ENCODE measurements around the gene CXCL16. TPM values are rescaled to one million over a fixed set of nuclear protein-coding genes. Genes with fewer than 3 reads are reported as not detected.

CXCL16 gene
- total RNA-seq, 1 experiment from 2014 or later = 4.0 TPM

DNA sequence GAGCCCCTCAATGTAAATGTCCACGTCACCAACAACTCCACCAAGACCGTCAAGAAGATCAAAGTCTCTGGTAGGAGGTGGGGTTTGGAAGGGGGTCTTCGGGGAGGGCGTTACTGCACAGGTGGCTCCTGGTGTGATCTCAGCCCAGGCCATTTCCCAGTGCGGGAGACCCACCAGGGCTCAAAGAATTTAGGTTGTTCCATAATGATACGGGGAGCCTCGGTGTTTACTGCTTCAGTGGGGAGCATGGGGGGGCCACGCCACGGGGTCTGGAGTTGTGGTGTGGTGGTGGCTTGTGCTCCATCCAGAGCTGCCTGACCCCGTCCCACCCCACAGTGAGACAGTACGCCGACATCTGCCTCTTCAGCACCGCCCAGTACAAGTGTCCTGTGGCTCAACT, 21.5 kb downstream of the CXCL16 start:
- Histone ChIP-seq H3K36me3 (ENCODE audit: insufficient read depth, low read length, poor library complexity, severe bottlenecking) (peaks cover 20% of the 10 kb centered on the region), H3K4me1 (ENCODE audit: insufficient read depth, low read length, poor library complexity, severe bottlenecking) (no peaks in the 10 kb centered on the region), H3K4me3 (ENCODE audit: low read depth, low read length, poor library complexity, severe bottlenecking) (no peak overlapping the region), H3K27me3 (replicated peaks; ENCODE audit: insufficient read depth, low read depth, low read length, poor library complexity) (no peaks in the 10 kb centered on the region), H3K27ac (ENCODE audit: low read depth, low read length, poor library complexity, severe bottlenecking) (no peak overlapping the region), H3K9me3 (ENCODE audit: low read depth, low read length, poor library complexity, severe bottlenecking) (no peaks in the 10 kb centered on the region)
- ChIA-PET CTCF (no interaction called here), POLR2A (ENCODE audit: low non-redundant PET) (no interaction called here)
- no peak for TF ChIP-seq EZH2 (IDR thresholded peaks at IDR 0.05; ENCODE audit: borderline replicate concordance, low read depth, low read length, poor library complexity, severe bottlenecking)
- TF ChIP-seq, protein P1, sequence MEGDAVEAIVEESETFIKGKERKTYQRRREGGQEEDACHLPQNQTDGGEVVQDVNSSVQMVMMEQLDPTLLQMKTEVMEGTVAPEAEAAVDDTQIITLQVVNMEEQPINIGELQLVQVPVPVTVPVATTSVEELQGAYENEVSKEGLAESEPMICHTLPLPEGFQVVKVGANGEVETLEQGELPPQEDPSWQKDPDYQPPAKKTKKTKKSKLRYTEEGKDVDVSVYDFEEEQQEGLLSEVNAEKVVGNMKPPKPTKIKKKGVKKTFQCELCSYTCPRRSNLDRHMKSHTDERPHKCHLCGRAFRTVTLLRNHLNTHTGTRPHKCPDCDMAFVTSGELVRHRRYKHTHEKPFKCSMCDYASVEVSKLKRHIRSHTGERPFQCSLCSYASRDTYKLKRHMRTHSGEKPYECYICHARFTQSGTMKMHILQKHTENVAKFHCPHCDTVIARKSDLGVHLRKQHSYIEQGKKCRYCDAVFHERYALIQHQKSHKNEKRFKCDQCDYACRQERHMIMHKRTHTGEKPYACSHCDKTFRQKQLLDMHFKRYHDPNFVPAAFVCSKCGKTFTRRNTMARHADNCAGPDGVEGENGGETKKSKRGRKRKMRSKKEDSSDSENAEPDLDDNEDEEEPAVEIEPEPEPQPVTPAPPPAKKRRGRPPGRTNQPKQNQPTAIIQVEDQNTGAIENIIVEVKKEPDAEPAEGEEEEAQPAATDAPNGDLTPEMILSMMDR (conservative IDR thresholded peaks at IDR 0.05; ENCODE audit: low read depth, low read length) = no peak
- no TSS peak for BruUV-seq (replicated peaks)
- intact Hi-C loops (cut with micrococcal nuclease; ENCODE audit: unreplicated experiment) = no loop called here
- DNase-seq (ENCODE audit: low spot score) = no peak

DNA sequence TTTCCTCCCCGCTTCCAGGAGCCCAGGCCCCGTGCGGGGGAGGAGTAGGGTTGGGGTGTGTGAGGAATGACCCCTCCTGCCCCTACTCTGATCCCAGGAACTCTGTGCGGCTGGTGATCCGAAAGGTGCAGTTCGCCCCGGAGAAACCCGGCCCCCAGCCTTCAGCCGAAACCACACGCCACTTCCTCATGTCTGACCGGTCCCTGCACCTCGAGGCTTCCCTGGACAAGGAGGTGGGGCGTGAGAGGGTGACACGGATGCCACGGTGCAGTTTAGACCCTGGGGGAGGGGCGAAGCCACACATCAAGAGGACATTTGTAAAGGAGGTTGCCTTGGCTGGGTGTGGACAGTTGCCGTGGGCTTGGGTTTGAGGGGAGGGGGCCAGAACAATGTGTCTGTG, 21.9 kb downstream of the CXCL16 start:
- no peak for TF ChIP-seq EZH2 (IDR thresholded peaks at IDR 0.05; ENCODE audit: borderline replicate concordance, low read depth, low read length, poor library complexity, severe bottlenecking)
- TF ChIP-seq, protein P1 (conservative IDR thresholded peaks at IDR 0.05; ENCODE audit: low read depth, low read length) = no peak
- intact Hi-C loops (cut with micrococcal nuclease; ENCODE audit: unreplicated experiment) = no loop called here
- H3K4me3 ChIP-seq (ENCODE audit: low read depth, low read length, poor library complexity, severe bottlenecking) = no peak overlapping the region
- no TSS peak for BruUV-seq (replicated peaks)
- peaks cover 20% of the 10 kb centered on the region for H3K36me3 ChIP-seq (ENCODE audit: insufficient read depth, low read length, poor library complexity, severe bottlenecking)
- ChIA-PET CTCF (no interaction called here), POLR2A (ENCODE audit: low non-redundant PET) (no interaction called here)
- no peaks in the 10 kb centered on the region for H3K9me3 ChIP-seq (ENCODE audit: low read depth, low read length, poor library complexity, severe bottlenecking)
- H3K27ac ChIP-seq (ENCODE audit: low read depth, low read length, poor library complexity, severe bottlenecking) = no peak overlapping the region
- H3K27me3 ChIP-seq (replicated peaks; ENCODE audit: insufficient read depth, low read depth, low read length, poor library complexity) = no peaks in the 10 kb centered on the region
- H3K4me1 ChIP-seq (ENCODE audit: insufficient read depth, low read length, poor library complexity, severe bottlenecking) = no peaks in the 10 kb centered on the region
- no peak for DNase-seq (ENCODE audit: low spot score)

DNA sequence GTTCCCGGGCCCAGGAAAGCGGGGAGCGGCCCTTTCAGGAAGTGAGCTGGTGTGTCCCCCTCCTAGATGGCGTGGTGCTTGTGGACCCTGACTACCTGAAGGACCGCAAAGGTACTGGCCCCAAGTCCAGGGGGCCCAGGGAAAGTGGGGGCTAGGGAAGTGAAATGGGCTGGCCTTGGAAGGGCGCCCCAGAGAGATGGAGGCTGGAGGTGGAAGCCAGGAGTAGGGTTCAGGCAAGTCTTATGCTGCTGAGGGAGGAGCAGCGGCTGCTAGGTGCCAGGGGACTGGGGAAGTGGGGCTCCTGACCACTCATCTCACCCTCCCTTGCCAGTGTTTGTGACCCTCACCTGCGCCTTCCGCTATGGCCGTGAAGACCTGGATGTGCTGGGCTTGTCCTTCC, 23.6 kb downstream of the CXCL16 start:
- BruUV-seq (replicated peaks) = no TSS peak
- Histone ChIP-seq H3K4me3 (ENCODE audit: low read depth, low read length, poor library complexity, severe bottlenecking) (no peak overlapping the region), H3K9me3 (ENCODE audit: low read depth, low read length, poor library complexity, severe bottlenecking) (no peaks in the 10 kb centered on the region), H3K36me3 (ENCODE audit: insufficient read depth, low read length, poor library complexity, severe bottlenecking) (peaks cover 20% of the 10 kb centered on the region), H3K4me1 (ENCODE audit: insufficient read depth, low read length, poor library complexity, severe bottlenecking) (peaks cover 10% of the 10 kb centered on the region), H3K27ac (ENCODE audit: low read depth, low read length, poor library complexity, severe bottlenecking) (no peak overlapping the region), H3K27me3 (replicated peaks; ENCODE audit: insufficient read depth, low read depth, low read length, poor library complexity) (no peaks in the 10 kb centered on the region)
- no peak for DNase-seq (ENCODE audit: low spot score)
- ChIA-PET POLR2A (ENCODE audit: low non-redundant PET) (no interaction called here), CTCF (no interaction called here)
- TF ChIP-seq EZH2 (IDR thresholded peaks at IDR 0.05; ENCODE audit: borderline replicate concordance, low read depth, low read length, poor library complexity, severe bottlenecking) = no peak
- TF ChIP-seq, protein P1 (conservative IDR thresholded peaks at IDR 0.05; ENCODE audit: low read depth, low read length) = no peak
- intact Hi-C loops (cut with micrococcal nuclease; ENCODE audit: unreplicated experiment) = no loop called here

Measured in A673 (cell line).